K562 (cell line): ENCODE results near the gene SOWAHA. TPM values are rescaled to one million over a fixed set of nuclear protein-coding genes. Genes with fewer than 3 reads are reported as not detected.

ENCODE experiments used
- ATAC-seq: fragments of 200-7000 bp; cut with Tn5 transposase; 3 replicates; pipeline ENCODE4 v1.9.1; 2020; ENCODE audit warnings: moderate library complexity
- BruUV-seq: library from RNA; stranded (reverse); fragments of 400-500 nt; replicated peaks from 2 replicates; lab custom pipeline; 2021; lab: Mats Ljungman, UMichigan
- CTCF ChIA-PET: fragments of 300-600 bp; formaldehyde crosslinking; extraction: SDS; loops from one replicate; lab custom pipeline; 2021; ENCODE audit warnings: low intra/inter-chr PET ratio; lab: Yijun Ruan, JAX
- POLR2A ChIA-PET: fragments of 300-600, 350-650 bp; sonication (Branson Sonifier 250); formaldehyde crosslinking; extraction: SDS; loops from one replicate; lab custom pipeline; 2021; ENCODE audit warnings: antibody characterized with exemption, inconsistent platforms; lab: Yijun Ruan, JAX
- DNase-seq, 4 experiments: peaks; one replicate each; pipeline versions ENCODE4 v3.0.0 to v3.0.0-alpha.2; 2011 to 2018; ENCODE audit warnings: low spot score in 3 of 4, mixed read lengths in 3 of 4; ENCODE audit errors: extremely low read depth in 1 of 4
- FAIRE-seq: peaks from 2 replicates; lab custom pipeline; 2011; peaks lifted over from hg19 to GRCh38; lab: Jason Lieb, UNC
- H2AFZ ChIP-seq: 2 replicates; pipeline ENCODE4 v1.6.0; 2011; ENCODE audit warnings: low read depth, low read length, control low read depth, inconsistent platforms
- H3K27ac ChIP-seq: fragments of 200-600 bp; 3 replicates; pipeline ENCODE4 v1.8.0; 2011; ENCODE audit warnings: low read depth, mild to moderate bottlenecking, control low read depth, inconsistent platforms, low read length, moderate library complexity, mixed read lengths; ENCODE audit errors: extremely low read depth
- H3K27me3 ChIP-seq, 2 experiments: fragments of 300-600 bp in 1 of 2; 2 replicates in 1 of 2; 3 replicates in 1 of 2; pipeline versions ENCODE4 v1.6.0 to v1.8.0; 2011; ENCODE audit warnings: inconsistent platforms in 2 of 2, low read length in 2 of 2, mild to moderate bottlenecking in 1 of 2, mixed read lengths in 1 of 2, moderate library complexity in 1 of 2; ENCODE audit not compliant: control insufficient read depth in 2 of 2, insufficient read depth in 2 of 2
- H3K36me3 ChIP-seq: fragments of 300-600 bp; 3 replicates; pipeline ENCODE4 v1.8.0; 2011; ENCODE audit warnings: mild to moderate bottlenecking, low read length, inconsistent platforms; ENCODE audit not compliant: control insufficient read depth, insufficient read depth
- H3K4me1 ChIP-seq, 2 experiments: fragments of 200-600 bp in 1 of 2; replicated peaks in 1 of 2; 2 replicates in 1 of 2; 3 replicates in 1 of 2; pipeline versions ENCODE4 v1.5.1 to v1.8.0; 2011; ENCODE audit warnings: inconsistent platforms in 2 of 2, low read length in 2 of 2, mild to moderate bottlenecking in 1 of 2, mixed read lengths in 1 of 2, moderate library complexity in 1 of 2; ENCODE audit not compliant: control insufficient read depth in 2 of 2, insufficient read depth in 2 of 2
- H3K4me2 ChIP-seq: 2 replicates; pipeline ENCODE4 v1.6.1; 2011; ENCODE audit warnings: low read length, control low read depth, inconsistent platforms, mixed read lengths; ENCODE audit not compliant: insufficient read depth
- H3K4me3 ChIP-seq: fragments of 200-600 bp; sonication (generic), shearing (Covaris generic); 2 replicates; pipeline ENCODE4 v1.5.1; 2016; ENCODE audit warnings: control low read depth, inconsistent platforms
- H3K79me2 ChIP-seq: fragments of 200-600 bp; 3 replicates; pipeline ENCODE4 v1.8.0; 2011; ENCODE audit warnings: low read length, inconsistent platforms; ENCODE audit not compliant: control insufficient read depth, insufficient read depth
- H3K9ac ChIP-seq, 2 experiments: 2 replicates each; pipeline versions ENCODE4 v1.6.0 to v1.6.1; 2011; ENCODE audit warnings: low read depth in 2 of 2, low read length in 2 of 2, control low read depth in 1 of 2, inconsistent platforms in 1 of 2, mild to moderate bottlenecking in 1 of 2, mixed read lengths in 1 of 2; ENCODE audit not compliant: insufficient read depth in 1 of 2
- H3K9me1 ChIP-seq: one replicate; pipeline ENCODE4 v1.6.0; 2011; ENCODE audit warnings: inconsistent platforms, mild to moderate bottlenecking, low read length, moderate library complexity; ENCODE audit not compliant: control insufficient read depth, insufficient read depth
- H3K9me3 ChIP-seq: replicated peaks from 2 replicates; pipeline ENCODE4 v1.5.1; 2011; ENCODE audit warnings: low read depth, low read length, inconsistent platforms; ENCODE audit not compliant: control insufficient read depth, insufficient read depth
- H4K20me1 ChIP-seq: replicated peaks from 2 replicates; pipeline ENCODE4 v1.6.1; 2011; ENCODE audit warnings: low read length, inconsistent platforms, mixed read lengths; ENCODE audit not compliant: control insufficient read depth, insufficient read depth
- JUNB ChIP-seq: fragments of 450-650 bp; formaldehyde crosslinking; conservative IDR thresholded peaks from 2 replicates; pipeline ENCODE4 v1.4.0; 2020; ENCODE audit warnings: mild to moderate bottlenecking
- L3MBTL2 ChIP-seq: fragments of 450-650 bp; IDR thresholded peaks from 2 replicates; pipeline ENCODE4 v1.6.1; 2016; ENCODE audit warnings: mild to moderate bottlenecking, moderate library complexity
- NFE2 ChIP-seq: IDR thresholded peaks from 2 replicates; pipeline ENCODE4 v1.6.1; 2014; ENCODE audit warnings: antibody characterized with exemption, low read depth
- ZBTB1 ChIP-seq: sonication (generic); formaldehyde crosslinking; IDR thresholded peaks from 2 replicates; pipeline ENCODE4 v1.8.1; 2023; ENCODE audit warnings: missing genetic modification reagents, low read depth, mild to moderate bottlenecking, borderline replicate concordance
- ZKSCAN1 ChIP-seq: fragments of 150-350 bp; IDR thresholded peaks from 2 replicates; pipeline ENCODE4 v1.6.1; 2016; ENCODE audit warnings: low read depth, low read length
- WGBS: fragments of 100-300 bp; shearing (Covaris generic); methylation state at CpG from one replicate; pipeline ENCODE4 v1.1.6; 2016; ENCODE audit warnings: low coverage, mixed read lengths; ENCODE audit not compliant: insufficient coverage; ENCODE audit errors: missing lambda C conversion rate; 5-methylcytosine and 5-hydroxymethylcytosine counted together
- in situ Hi-C: fragments of 300-500 bp; cut with MboI; formaldehyde crosslinking; loops from 4 replicates; pipeline ENCODE4 v1.15.0; 2018; ENCODE audit warnings: inconsistent platforms, mixed read lengths
- intact Hi-C: fragments of 100-400 bp; cut with micrococcal nuclease; formaldehyde crosslinking; loops from 2 replicates; pipeline ENCODE4 v1.14.2; 2022
- polyA plus RNA-seq, 8 experiments: library from polyadenylated mRNA; depleted of rRNA in 4 of 8; stranded (reverse) in 5 of 8; unstranded in 3 of 8; fragments of >200 nt; fragmentation: Nextera tagmentation in 2 of 8; fragmentation: Illumina TruSeq in 1 of 8; extraction: Ambion mirVana in 2 of 8; extraction: Trizol in 1 of 8; gene quantifications; 2 replicates each; pipeline versions ENCODE4 v1.2.1 to v1.2.3, GENCODE V29; 2011 to 2014; ENCODE audit warnings: inconsistent platforms in 1 of 8, missing spikeins in 1 of 8
- total RNA-seq, 7 experiments: library from RNA; depleted of rRNA in 6 of 7; stranded (reverse); fragments of >200 nt in 6 of 7; fragmentation: Illumina TruSeq in 2 of 7; extraction: Trizol in 2 of 7; gene quantifications; 2 replicates each; pipeline versions ENCODE4 v1.2.1 to v1.2.3, GENCODE V29; 2011 to 2021; ENCODE audit warnings: low replicate concordance in 1 of 7
- TF ChIP-seq, protein P1 (sequence below), 2 experiments: fragments of 450-650 bp in 1 of 2; sonication (generic) in 1 of 2; formaldehyde crosslinking; conservative IDR thresholded peaks; 2 replicates each; pipeline versions ENCODE4 v1.4.0 to v1.8.1; 2020 to 2022; ENCODE audit warnings: mild to moderate bottlenecking in 1 of 2, missing genetic modification reagents in 1 of 2

The SOWAHA gene
- total and polyA plus RNA-seq, 9 of the 15 experiments (the other 6 are each of a cell fraction or from before 2014, with no cell fraction given): not detected

GRCh38 chr5:132771503-132771998, 41.6 kb upstream of the SOWAHA start:
- no peak for FAIRE-seq

More at GRCh38 chr5:132771503-132771998, 41.6 kb upstream of the SOWAHA start:
- H3K4me1 ChIP-seq: peaks cover 34 to 41% of the 10 kb centered on the region in 2 experiments
- peak overlapping the region in 1 of 2 experiments; percentile 56; a peak in 1 of 4 replicates for H3K9ac ChIP-seq
- 83% methylated on average over 6 of the region's 8 CpGs for WGBS
- BruUV-seq: no TSS peak
- ATAC-seq (no peak), DNase-seq (no peak)
- no peak overlapping the region for H3K4me2 ChIP-seq
- H3K27ac ChIP-seq: no peak overlapping the region
- TF ChIP-seq JUNB (CRISPR knock-in tag): no peak
- TF ChIP-seq, protein P1, sequence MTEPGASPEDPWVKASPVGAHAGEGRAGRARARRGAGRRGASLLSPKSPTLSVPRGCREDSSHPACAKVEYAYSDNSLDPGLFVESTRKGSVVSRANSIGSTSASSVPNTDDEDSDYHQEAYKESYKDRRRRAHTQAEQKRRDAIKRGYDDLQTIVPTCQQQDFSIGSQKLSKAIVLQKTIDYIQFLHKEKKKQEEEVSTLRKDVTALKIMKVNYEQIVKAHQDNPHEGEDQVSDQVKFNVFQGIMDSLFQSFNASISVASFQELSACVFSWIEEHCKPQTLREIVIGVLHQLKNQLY (CRISPR knock-in tag; conservative IDR thresholded peaks at IDR 0.05): no peak
- no peak for TF ChIP-seq ZKSCAN1
- TF ChIP-seq NFE2: no peak
- no peak for TF ChIP-seq L3MBTL2
- no peak for TF ChIP-seq ZBTB1 (CRISPR knock-in tag)
- no peaks in the 10 kb centered on the region for H3K27me3 ChIP-seq
- no peak overlapping the region for H3K4me3 ChIP-seq
- H3K9me3 ChIP-seq: no peaks in the 10 kb centered on the region
- ChIA-PET POLR2A (interaction anchor here (1.1 to 1.8 kb wide), 8 partner anchors 8 to 59 kb away, joined by 3 to 9 read pairs (median 5); partner anchors contain the start of gene SHROOM1), CTCF (interaction anchor here (0.6 kb wide), 1 partner anchor 38 kb away, joined by 4 read pairs; no protein-coding TSS in a partner anchor)
- in situ Hi-C loops (no loop called here), intact Hi-C loops (no loop called here)
- peaks cover 97% of the 10 kb centered on the region for H3K79me2 ChIP-seq
- peaks cover 63% of the 10 kb centered on the region; the same call in 2 of the 3 replicates for H3K36me3 ChIP-seq
- peaks cover 18% of the 10 kb centered on the region for H4K20me1 ChIP-seq
- H3K9me1 ChIP-seq: no peaks in the 10 kb centered on the region
- H2AFZ ChIP-seq: no peak overlapping the region
